HL-60/S4 treated with retinoic acid at 250 ng/mL for 4 days and 3 days (cell line): Measurements from ENCODE around the gene TMEM253.

Experiments
- in situ Hi-C: fragments of 300-500 bp; cut with MboI; formaldehyde crosslinking; loops from 2 replicates; pipeline ENCODE4 v1.7.0; 2022; ENCODE audit warnings: low sequenced_read_pairs

Gene TMEM253

DNA sequence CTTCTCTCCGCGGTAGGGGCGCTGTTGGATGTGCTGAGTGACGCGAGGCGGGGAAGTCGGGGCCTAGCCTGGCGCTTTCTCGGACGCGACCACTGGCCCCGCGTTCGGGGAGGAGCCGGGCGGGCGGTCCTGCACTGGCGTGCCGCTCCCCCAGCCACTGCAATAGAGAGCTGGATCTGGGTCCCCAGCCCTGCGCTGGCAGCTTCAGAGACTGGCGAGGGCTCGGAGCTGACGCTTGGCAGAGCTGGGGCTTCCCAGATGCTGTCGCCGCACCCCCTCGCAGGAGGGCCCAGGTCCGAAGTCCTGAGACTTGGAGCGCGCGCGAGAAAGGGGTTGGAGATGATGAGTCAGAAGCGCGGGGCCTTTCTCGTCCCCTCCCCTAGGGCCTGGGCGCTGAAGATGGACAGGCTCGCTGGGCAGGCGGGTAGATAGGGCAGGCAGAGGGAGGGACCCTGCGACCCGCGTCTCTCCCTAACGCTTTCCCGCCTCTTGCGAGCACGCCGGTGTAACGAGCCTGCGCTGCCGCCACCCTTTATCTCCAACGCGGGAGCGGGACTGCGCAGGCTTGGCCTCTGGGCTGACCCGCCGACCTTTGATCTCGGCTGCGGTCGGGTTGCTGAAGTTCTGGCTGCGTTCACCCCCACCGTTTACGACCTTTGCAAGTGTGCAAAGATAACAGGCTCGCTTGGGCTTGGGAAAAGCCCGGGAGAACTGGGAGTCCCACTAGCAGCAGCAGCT lies 3.0 kb downstream of the TMEM253 start:
- in situ Hi-C loops = no loop called here

GRCh38 chr14:21104448-21105060 lies 3.7 kb downstream of the TMEM253 start:
- in situ Hi-C loops = no loop called here

GRCh38 chr14:21105095-21105494 lies 4.2 kb downstream of the TMEM253 start:
- in situ Hi-C loops = no loop called here

DNA sequence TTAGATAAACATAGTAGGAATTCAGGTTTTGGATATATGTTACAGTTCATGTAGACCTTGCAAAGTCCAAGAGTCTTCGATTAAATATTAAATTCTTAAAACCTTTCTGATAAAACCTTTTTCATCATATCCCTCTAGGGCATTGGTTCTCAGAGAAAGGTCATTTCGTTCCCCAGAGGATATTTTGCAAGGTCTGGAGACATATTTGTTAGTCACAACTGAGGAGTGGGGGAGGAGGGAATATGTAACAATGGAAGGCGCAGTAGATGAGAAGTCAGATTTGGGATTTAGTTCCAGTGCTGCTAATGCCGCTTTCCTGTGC lies 5.3 kb downstream of the TMEM253 start:
- in situ Hi-C loops = no loop called here

- in situ Hi-C loops = no loop called here
Observed at GRCh38 chr14:21106498-21107282, 5.8 kb downstream of the TMEM253 start.

DNA sequence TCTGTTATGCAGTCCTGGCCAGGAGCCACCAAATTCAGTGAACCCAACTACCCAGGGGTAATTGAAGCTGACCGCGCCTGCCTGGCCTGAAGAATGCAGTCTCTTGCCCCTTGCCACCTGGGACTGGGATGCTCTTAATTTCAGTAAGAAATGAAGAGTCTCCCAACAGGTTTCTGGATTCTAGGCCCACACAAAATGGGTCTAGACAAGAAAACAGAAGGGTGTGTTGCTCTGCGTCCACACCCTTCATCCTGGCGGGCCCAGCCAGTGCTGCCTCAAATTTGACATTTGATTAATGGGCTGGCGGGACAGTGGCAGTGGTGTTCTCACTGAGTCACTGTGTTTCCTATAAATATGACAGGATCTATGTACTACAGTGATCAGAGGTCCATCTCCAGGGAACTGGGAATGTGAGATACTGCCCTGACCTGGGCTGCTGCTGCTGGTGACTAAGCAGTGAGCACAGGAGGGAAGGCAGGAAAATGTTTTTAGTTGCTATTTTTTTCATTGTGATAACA lies 6.5 kb downstream of the TMEM253 start:
- in situ Hi-C loops = no loop called here

DNA sequence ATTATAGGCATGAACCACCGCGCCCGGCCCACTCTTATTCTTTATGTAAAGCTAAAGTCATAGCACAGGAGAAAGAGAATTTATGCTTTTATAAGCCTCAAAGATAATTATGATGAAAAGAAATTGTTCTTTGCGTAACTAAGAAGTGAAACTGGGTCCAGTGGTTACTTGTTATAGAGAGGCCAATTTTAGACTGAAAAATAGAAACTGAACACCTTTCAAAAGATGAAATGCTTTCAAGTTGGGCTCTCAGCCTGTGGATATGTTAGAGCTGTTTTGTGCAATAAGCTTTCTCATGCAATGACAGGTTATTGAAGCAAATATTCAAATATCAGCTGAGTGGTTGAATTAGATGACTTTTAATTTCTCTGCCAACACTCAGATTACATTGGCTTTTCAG lies 7.9 kb downstream of the TMEM253 start:
- in situ Hi-C loops = no loop called here

DNA sequence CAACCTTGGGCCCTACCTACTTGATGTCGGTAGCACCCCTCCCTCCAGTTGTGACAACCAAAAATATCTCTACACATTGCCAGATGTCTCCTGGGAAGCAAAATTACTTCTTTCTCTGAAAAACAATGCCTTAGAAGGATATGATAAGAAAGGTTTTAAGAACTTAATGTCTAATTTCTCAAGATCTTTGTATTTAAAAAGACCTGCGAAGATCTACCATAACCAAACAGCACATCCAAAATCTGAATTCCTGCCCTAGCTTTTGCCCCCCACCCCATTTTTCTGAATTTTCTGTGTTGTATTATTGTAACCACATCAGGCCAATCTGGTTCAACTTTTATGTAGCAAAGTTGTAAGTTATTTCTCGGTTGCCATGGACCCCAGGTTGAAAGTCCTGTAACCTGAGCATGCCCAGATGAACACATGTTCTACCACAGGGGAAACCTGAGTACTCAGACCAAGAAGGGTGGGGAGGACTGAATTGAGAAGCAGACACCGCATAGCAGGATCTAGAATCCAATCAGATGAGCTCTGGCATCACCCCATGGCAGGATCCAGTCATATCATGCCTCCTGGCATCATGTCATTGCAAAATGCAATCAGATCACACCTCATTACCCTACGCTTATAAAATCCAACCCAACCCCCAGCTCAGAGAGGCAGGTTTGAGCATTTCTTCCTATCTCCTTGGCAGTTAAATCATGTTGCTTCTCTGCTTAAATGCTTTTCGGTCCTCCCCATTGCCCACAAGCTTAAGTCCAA lies 8.7 kb downstream of the TMEM253 start:
- in situ Hi-C loops = no loop called here

DNA sequence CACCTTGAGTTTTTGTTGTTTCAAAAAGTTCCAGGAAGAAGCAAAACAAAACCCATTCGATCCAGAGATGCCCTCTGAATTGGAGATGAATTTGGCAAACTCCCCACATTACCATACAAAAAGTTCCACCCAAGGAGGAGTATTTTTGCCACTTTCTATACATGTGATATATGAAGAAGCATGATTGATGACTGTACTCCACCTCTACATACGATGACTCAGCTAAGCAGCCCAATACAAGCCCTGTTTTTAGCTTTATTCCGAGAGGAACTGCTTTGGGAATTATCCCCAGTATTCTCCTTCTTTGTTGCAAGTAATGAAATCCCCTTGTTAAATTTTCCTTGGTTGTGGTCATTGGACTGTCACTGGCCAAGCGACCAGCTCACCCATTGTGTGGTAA lies 11.4 kb downstream of the TMEM253 start:
- in situ Hi-C loops = no loop called here

DNA sequence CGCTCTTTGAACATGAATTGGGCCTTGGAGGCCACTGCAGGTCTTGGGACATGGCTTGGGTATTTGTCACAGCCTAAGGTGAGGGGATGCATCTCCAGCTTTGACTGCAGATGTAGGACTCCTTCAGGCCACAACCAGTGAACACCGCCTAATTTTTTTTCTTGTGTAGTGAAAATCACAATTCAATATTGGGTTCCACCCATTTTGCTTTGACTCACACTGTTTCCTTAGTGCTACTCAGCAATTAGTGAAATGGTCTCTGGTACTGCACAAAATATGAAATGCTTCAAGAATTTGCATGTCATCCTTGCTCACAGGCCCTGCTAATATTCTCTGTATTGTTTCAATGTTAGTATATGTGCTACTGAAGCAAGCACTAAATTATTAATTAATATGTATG lies 12.5 kb downstream of the TMEM253 start:
- in situ Hi-C loops = no loop called here

DNA sequence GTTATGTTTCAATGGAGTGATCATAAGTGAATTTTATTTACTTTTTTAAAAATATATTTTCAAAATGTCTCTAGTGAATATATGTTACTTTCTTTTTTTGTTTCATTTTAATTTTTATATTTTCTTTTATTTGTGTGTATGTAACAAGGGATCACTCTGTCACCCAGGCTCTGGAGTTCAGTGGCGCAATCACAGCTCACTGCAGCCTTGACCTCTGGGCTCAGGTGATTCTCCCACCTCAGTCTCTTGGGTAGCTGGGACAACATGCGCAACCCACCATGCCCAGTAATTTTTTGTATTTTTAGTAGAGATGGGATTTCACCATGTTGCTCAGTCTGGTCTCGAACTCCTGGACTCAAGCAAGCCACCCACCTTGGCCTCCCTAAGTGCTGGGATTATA lies 18.1 kb downstream of the TMEM253 start:
- in situ Hi-C loops = no loop called here

DNA sequence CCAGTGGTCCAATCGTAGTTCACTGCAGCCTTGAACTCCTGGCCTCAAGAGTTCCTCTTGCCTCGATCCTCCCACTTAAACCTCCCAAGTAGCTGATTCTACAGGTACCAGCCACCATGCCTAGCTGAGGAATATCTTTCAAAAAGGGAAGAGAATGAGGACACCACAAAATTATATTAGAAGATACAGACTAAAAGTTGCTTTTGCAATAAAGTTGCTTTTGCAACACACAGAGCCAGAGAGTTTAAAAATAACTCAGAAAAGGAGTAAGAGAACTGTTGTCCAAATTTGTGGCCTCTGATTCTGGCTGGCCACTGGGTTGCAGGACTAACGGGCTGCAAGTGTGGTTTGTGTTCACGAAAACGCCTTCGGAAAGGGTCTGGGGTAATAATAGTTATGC lies 19.8 kb downstream of the TMEM253 start:
- in situ Hi-C loops = no loop called here

DNA sequence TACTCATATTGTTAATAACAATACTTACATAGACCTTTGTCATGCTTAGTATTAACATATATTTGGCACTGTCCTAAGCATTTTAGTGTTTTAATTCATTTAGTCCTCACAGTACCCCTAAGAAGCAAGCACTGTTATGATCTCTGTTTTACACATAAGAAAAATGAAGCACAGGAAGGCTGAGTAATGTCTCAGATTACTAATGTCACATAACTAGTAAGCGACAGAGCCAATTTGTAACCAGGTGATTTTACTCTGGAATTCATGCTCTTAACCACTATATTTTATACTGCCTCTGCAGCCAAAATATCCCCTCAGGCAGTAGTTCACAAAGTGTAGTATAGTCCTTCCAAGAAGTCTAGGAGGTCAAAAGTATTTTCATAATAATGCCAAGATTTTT lies 20.3 kb downstream of the TMEM253 start:
- in situ Hi-C loops = no loop called here

DNA sequence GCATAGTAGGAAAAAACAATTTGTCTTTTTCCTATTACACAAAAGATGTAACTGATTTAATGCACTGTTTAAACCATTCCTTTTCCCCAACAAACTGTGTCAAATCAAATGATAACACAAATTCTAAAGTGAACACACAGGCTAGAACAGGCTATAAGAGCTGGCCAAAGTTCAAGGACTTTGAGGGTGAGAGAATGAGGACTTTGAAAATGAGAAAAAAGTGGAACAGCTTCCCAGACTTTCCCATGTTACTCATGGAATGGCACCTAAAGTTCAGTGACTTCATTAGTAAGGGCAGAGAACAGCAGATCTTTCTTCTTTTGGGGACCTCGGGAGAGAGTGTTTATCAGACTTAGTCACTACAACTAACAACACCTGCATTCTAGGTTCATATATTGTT lies 22.6 kb downstream of the TMEM253 start:
- in situ Hi-C loops = no loop called here

- in situ Hi-C loops = no loop called here
Observed at GRCh38 chr14:21133901-21134300, 33.0 kb downstream of the TMEM253 start.

GRCh38 chr14:21136024-21136423 lies 35.2 kb downstream of the TMEM253 start:
- in situ Hi-C loops = no loop called here

DNA sequence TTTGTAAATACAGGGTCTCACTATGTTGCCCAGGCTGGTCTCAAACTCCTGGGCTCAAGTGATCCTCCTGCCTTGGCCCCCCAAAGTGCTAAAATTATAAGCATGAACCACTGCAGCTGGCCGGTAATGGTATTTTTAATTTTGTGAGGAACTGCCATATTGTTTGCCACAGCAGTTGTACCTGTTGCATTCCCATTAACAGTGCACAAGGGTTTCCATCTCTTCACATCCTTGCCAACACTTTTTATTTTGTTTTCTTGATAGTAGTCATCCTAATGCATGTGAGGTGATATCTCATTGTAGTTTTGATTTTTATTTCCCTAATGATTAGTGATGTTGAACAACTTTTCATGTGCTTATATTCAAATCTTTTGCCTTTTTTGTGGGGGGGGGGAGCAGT lies 41.5 kb downstream of the TMEM253 start:
- in situ Hi-C loops = no loop called here

- in situ Hi-C loops = no loop called here
Observed at GRCh38 chr14:21145437-21145836, 44.6 kb downstream of the TMEM253 start.

GRCh38 chr14:21149641-21150367 lies 48.9 kb downstream of the TMEM253 start:
- in situ Hi-C loops = no loop called here
